ENCODE data around the gene PLCB3. TPM values are rescaled to one million over a fixed set of nuclear protein-coding genes. Genes with fewer than 3 reads are reported as not detected.

The PLCB3 gene
- total and polyA plus RNA-seq, 3 experiments from 2014 or later: 0.47 to 13.6 (median 12.5) TPM

- no peak for DNase-seq
- POLR2A ChIA-PET: interaction anchor here (0.5 to 0.6 kb wide), 2 partner anchors 858 to 1489 kb away, joined by 3 to 5 read pairs; partner anchors contain the start of genes FAU and MRPL49
- Histone ChIP-seq H3K4me1 (ENCODE audit: insufficient read depth, low read length) (peaks cover 10% of the 10 kb centered on the region), H3K27me3 (ENCODE audit: insufficient read depth, low read length, poor library complexity, severe bottlenecking) (no peaks in the 10 kb centered on the region), H3K27ac (ENCODE audit: low read depth, low read length) (no peak overlapping the region), H3K36me3 (ENCODE audit: insufficient read depth, low read length) (no peaks in the 10 kb centered on the region), H3K9me3 (ENCODE audit: low read length) (no peaks in the 10 kb centered on the region), H3K4me3 (ENCODE audit: low read length) (no peak overlapping the region)
- Mint-ChIP-seq H3K27ac (no peak overlapping the region), H3K36me3 (peaks cover 0 to 23% (median 5%) of the 10 kb centered on the region in 3 donors), H3K9me3 (no peaks in the 10 kb centered on the region), H3K27me3 (no peaks in the 10 kb centered on the region), H3K4me1 (peaks cover 12 to 20% (median 15%) of the 10 kb centered on the region in 3 donors), H3K4me3 (no peak overlapping the region)
- CTCF ChIA-PET: interaction anchor here (0.8 to 1.8 kb wide), 6 partner anchors 10 to 59 kb away, joined by 3 to 7 read pairs (median 4); partner anchors contain the start of genes FERMT3, FKBP2 and PLCB3
Observed at GRCh38 chr11:64263947-64264317, 12.6 kb downstream of the PLCB3 start.

GRCh38 chr11:64264371-64264852, 13.1 kb downstream of the PLCB3 start:
- POLR2A ChIA-PET: interaction anchor here (0.5 kb wide), 1 partner anchor 1489 kb away, joined by 5 read pairs; no protein-coding TSS in a partner anchor
- Histone ChIP-seq H3K27me3 (ENCODE audit: insufficient read depth, low read length, poor library complexity, severe bottlenecking) (no peaks in the 10 kb centered on the region), H3K36me3 (ENCODE audit: insufficient read depth, low read length) (no peaks in the 10 kb centered on the region), H3K4me3 (ENCODE audit: low read length) (no peak overlapping the region), H3K27ac (ENCODE audit: low read depth, low read length) (no peak overlapping the region), H3K4me1 (ENCODE audit: insufficient read depth, low read length) (peaks cover 12% of the 10 kb centered on the region), H3K9me3 (ENCODE audit: low read length) (no peaks in the 10 kb centered on the region)
- CTCF ChIA-PET: interaction anchor here (0.8 to 1.8 kb wide), 5 partner anchors 11 to 60 kb away, joined by 3 to 7 read pairs (median 4); partner anchors contain the start of gene PLCB3
- no peak for DNase-seq
- H3K4me1 Mint-ChIP-seq: peaks cover 14 to 21% (median 17%) of the 10 kb centered on the region in 3 donors
- H3K36me3 Mint-ChIP-seq: peaks cover 0 to 22% (median 4%) of the 10 kb centered on the region in 3 donors
- H3K4me3 Mint-ChIP-seq: no peak overlapping the region
- peak overlapping the region in 1 of 8 donors; percentile 12 for H3K27ac Mint-ChIP-seq
- no peaks in the 10 kb centered on the region for H3K9me3 Mint-ChIP-seq
- H3K27me3 Mint-ChIP-seq: no peaks in the 10 kb centered on the region

- peaks cover 0 to 24% (median 2%) of the 10 kb centered on the region in 3 donors for H3K36me3 Mint-ChIP-seq
- no peak for DNase-seq
- Histone ChIP-seq H3K27me3 (ENCODE audit: insufficient read depth, low read length, poor library complexity, severe bottlenecking) (no peaks in the 10 kb centered on the region), H3K9me3 (ENCODE audit: low read length) (no peaks in the 10 kb centered on the region), H3K36me3 (ENCODE audit: insufficient read depth, low read length) (no peaks in the 10 kb centered on the region), H3K4me3 (ENCODE audit: low read length) (no peak overlapping the region), H3K4me1 (ENCODE audit: insufficient read depth, low read length) (peaks cover 12% of the 10 kb centered on the region), H3K27ac (ENCODE audit: low read depth, low read length) (no peak overlapping the region)
- ChIA-PET CTCF (interaction anchor here (0.9 to 1.3 kb wide), 3 partner anchors 35 to 61 kb away, joined by 3 to 4 read pairs (median 4); partner anchors contain the start of gene CATSPERZ), POLR2A (no interaction called here)
- peak overlapping the region in 4 of 8 donors; percentile 6 to 88 (median 58) for H3K27ac Mint-ChIP-seq
- no peaks in the 10 kb centered on the region for H3K9me3 Mint-ChIP-seq
- peak overlapping the region in 2 of 7 donors; percentile 49 to 73 for H3K4me3 Mint-ChIP-seq
- peaks cover 0 to 2% of the 10 kb centered on the region in 2 donors for H3K27me3 Mint-ChIP-seq
- H3K4me1 Mint-ChIP-seq: peaks cover 15 to 22% (median 16%) of the 10 kb centered on the region in 3 donors
Observed at GRCh38 chr11:64265176-64266160, 14.1 kb downstream of the PLCB3 start.

- Histone ChIP-seq H3K27me3 (ENCODE audit: insufficient read depth, low read length, poor library complexity, severe bottlenecking) (no peaks in the 10 kb centered on the region), H3K36me3 (ENCODE audit: insufficient read depth, low read length) (no peaks in the 10 kb centered on the region), H3K27ac (ENCODE audit: low read depth, low read length) (no peak overlapping the region), H3K4me3 (ENCODE audit: low read length) (no peak overlapping the region), H3K4me1 (ENCODE audit: insufficient read depth, low read length) (peaks cover 12% of the 10 kb centered on the region), H3K9me3 (ENCODE audit: low read length) (no peaks in the 10 kb centered on the region)
- ChIA-PET POLR2A (no interaction called here), CTCF (no interaction called here)
- Mint-ChIP-seq H3K4me3 (peak overlapping the region in 2 of 7 donors; percentile 32 to 49), H3K27ac (peak overlapping the region in 2 of 8 donors; percentile 17 to 26), H3K4me1 (peaks cover 15 to 23% (median 16%) of the 10 kb centered on the region in 3 donors), H3K36me3 (peaks cover 0 to 25% (median 2%) of the 10 kb centered on the region in 3 donors), H3K9me3 (no peaks in the 10 kb centered on the region), H3K27me3 (peaks cover 0 to 3% of the 10 kb centered on the region in 2 donors)
- DNase-seq: no peak
Observed at GRCh38 chr11:64266339-64266738, 15.0 kb downstream of the PLCB3 start.

- H3K4me1 ChIP-seq (ENCODE audit: insufficient read depth, low read length): peaks cover 21% of the 10 kb centered on the region
- Mint-ChIP-seq H3K27me3 (peaks cover 0 to 3% of the 10 kb centered on the region in 2 donors), H3K9me3 (no peaks in the 10 kb centered on the region), H3K27ac (peak overlapping the region in 6 of 8 donors; percentile 66 to 99 (median 93)), H3K36me3 (peaks cover 0 to 21% (median 0%) of the 10 kb centered on the region in 3 donors), H3K4me3 (peak overlapping the region in 4 of 7 donors; percentile 52 to 99 (median 94)), H3K4me1 (peaks cover 19 to 28% (median 20%) of the 10 kb centered on the region in 3 donors)
- no peak overlapping the region for H3K27ac ChIP-seq (ENCODE audit: low read depth, low read length)
- H3K36me3 ChIP-seq (ENCODE audit: insufficient read depth, low read length): no peaks in the 10 kb centered on the region
- no peak overlapping the region for H3K4me3 ChIP-seq (ENCODE audit: low read length)
- DNase-seq: no peak
- ChIA-PET POLR2A (interaction anchor here (0.6 to 5.0 kb wide), 3 partner anchors 13 to 44 kb away, joined by 3 to 44 read pairs (median 6); partner anchors contain the start of gene PPP1R14B), CTCF (interaction anchor here (1.0 to 7.1 kb wide), 4 partner anchors 21 to 61 kb away, joined by 3 to 124 read pairs (median 69); partner anchors contain the start of genes ESRRA, FERMT3, FKBP2 and PLCB3)
- H3K27me3 ChIP-seq (ENCODE audit: insufficient read depth, low read length, poor library complexity, severe bottlenecking): no peaks in the 10 kb centered on the region
- no peaks in the 10 kb centered on the region for H3K9me3 ChIP-seq (ENCODE audit: low read length)
Observed at GRCh38 chr11:64267207-64267945, 16.0 kb downstream of the PLCB3 start.

- Mint-ChIP-seq H3K9me3 (no peaks in the 10 kb centered on the region), H3K27me3 (peaks cover 0 to 3% of the 10 kb centered on the region in 2 donors), H3K36me3 (peaks cover 0 to 17% (median 0%) of the 10 kb centered on the region in 3 donors), H3K4me1 (peaks cover 19 to 28% (median 20%) of the 10 kb centered on the region in 3 donors), H3K4me3 (peak overlapping the region; percentile 93 to 99 (median 98)), H3K27ac (peak overlapping the region; percentile 96 to 99 (median 97))
- Histone ChIP-seq H3K4me3 (ENCODE audit: low read length) (peak overlapping the region; percentile 96), H3K27me3 (ENCODE audit: insufficient read depth, low read length, poor library complexity, severe bottlenecking) (no peaks in the 10 kb centered on the region), H3K9me3 (ENCODE audit: low read length) (no peaks in the 10 kb centered on the region), H3K27ac (ENCODE audit: low read depth, low read length) (peak overlapping the region; percentile 86), H3K36me3 (ENCODE audit: insufficient read depth, low read length) (no peaks in the 10 kb centered on the region), H3K4me1 (ENCODE audit: insufficient read depth, low read length) (peaks cover 22% of the 10 kb centered on the region)
- POLR2A ChIA-PET: interaction anchor here (0.6 to 5.0 kb wide), 13 partner anchors 14 to 1655 kb away, joined by 3 to 68 read pairs (median 6); partner anchors contain the start of genes BAD, EML3, ESRRA and FERMT3
- no peak for DNase-seq
- CTCF ChIA-PET: interaction anchor here (1.0 to 7.1 kb wide), 6 partner anchors 10 to 63 kb away, joined by 3 to 124 read pairs (median 28); partner anchors contain the start of genes ESRRA, FERMT3, FKBP2 and PLCB3
Observed at GRCh38 chr11:64268025-64268892, 16.9 kb downstream of the PLCB3 start.
